HG03060 (cell line): Measurements from ENCODE around the gene PTBP1.

Experiments
- ATAC-seq: cut with Tn5 transposase; IDR thresholded peaks from one replicate; pipeline ENCODE4 v1.9.1; 2021; ENCODE audit warnings: low read depth, moderate number of reproducible peaks; ENCODE audit not compliant: unreplicated experiment

The PTBP1 gene

GRCh38 chr19:795691-796581 is 1.3 kb upstream of the PTBP1 start:
- ATAC-seq, result no peak

DNA sequence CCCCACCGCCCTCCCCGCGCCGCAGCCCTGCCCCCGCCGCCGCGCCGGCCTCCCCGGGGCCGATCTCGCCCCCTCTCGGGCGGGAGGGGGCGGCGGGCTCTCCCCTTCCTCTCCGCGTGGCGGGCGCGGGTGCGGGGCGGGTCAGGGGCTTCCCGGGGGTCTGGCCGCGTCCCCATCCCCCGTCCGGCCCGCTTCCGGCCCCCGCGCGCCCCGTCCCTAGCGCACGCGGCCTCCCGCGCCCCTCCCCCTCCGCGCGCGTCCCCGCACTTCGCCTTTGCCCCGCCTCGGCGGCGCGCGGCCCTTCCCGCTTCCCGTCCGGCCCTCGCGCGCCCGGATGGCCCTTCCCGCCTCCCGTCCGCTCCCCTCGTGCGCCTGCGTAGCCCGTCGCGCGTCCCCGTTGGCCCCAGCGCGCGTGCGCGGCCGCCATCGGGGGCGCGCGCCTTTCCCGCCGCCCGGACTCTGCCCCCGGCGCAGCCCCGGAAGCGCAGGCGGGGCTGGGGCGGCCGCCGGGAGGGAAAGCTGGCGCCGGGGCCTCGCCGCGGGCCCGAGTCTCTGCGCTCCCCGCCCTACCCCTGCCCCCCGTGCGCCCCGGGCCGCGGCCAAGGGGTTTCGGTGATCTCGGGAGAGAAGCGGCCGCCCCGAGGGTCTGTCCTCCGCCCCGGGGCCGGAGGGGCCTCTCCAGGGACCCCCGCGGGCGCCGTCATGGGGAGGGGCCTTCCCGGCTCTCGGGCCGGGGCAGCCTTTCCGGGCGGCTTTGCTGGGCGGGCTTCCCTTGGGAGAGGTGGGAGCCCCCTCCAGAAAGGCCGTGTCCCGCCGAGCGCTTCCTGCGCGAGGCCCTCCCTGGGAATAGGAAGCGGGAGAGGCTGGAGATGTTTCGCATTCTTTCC is 519 bp downstream of the PTBP1 start:
- no peak for ATAC-seq

GRCh38 chr19:798415-799075 is 1.3 kb downstream of the PTBP1 start:
- no peak for ATAC-seq

- no peak for ATAC-seq
These were observed 2.0 kb downstream of the PTBP1 start for GRCh38 chr19:799076-799881.

DNA sequence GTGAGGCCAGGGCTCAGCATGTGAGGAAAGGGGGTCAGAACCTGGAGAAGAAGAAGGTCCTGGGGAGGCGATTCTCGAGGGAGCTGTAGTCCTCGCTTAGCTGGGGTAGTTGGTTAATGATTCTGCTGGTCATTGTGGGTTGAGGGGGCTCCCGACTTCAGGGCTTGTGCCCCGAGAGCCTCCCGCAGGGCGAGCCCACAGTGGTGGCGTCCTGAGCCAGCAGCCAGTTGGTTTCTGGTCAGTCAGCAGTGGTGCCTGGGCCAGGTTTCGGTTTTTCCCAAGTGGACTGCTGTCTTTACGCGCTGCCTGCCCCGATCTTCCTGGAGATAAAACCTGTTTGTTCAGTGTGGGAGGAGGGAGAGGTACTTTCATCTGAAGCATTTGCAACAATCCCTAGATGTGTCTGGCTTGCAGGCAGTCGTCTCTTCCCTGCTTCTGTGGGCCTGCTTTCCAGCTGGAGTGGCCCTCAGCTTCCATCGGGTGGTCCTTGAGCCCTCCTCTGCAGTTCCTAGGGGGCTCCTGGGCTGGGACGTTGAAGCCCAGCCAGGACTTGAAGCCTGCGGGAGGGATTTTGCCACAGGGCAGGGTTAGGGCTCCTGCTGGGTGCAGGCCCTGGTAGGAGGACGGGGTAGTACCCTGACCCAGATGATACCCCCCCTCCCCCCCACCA is 3.2 kb downstream of the PTBP1 start:
- ATAC-seq, result no peak

DNA sequence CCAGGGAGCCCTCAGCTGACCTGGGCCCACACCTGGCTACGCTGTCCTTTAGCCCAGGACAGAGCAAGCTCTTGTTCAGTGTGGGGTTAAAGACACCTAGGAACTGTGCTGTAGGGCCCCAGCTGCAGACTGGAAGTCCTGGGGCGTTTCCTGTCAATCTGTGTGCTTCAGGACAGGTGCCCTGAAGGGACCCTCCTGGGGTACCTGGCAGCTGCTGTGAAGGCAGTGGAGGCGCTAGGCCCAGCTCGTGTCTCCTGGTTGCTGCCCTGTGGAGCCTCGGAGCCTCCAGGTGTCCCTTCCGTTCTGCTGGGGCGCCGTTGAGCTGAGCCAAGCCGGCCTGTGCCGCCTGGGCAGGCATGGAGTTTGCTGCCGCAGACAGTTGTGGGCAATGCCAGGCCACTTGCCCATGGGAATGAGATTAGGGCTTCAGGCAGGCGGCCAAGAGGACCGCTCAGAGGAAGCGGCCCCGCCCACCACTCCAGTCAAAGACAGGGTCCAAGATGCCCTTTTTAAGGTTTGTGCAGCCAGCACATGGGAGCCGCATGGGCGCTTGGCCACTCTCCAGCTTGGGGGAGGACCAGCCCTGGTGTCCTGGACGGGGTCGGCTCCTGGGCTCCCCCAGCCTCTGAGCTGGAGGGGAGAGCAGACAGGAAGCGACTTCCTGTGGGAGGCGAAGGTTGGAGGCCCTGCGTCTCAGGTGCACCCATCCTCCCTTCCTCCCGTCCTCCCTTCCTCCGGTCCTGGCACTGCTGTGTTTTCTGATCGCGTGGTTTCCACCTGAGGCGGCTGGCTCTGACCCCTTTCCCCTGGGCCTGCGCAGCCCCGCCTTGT is 4.0 kb downstream of the PTBP1 start:
- ATAC-seq, result no peak

GRCh38 chr19:801861-802497 is 4.7 kb downstream of the PTBP1 start:
- ATAC-seq, result no peak

DNA sequence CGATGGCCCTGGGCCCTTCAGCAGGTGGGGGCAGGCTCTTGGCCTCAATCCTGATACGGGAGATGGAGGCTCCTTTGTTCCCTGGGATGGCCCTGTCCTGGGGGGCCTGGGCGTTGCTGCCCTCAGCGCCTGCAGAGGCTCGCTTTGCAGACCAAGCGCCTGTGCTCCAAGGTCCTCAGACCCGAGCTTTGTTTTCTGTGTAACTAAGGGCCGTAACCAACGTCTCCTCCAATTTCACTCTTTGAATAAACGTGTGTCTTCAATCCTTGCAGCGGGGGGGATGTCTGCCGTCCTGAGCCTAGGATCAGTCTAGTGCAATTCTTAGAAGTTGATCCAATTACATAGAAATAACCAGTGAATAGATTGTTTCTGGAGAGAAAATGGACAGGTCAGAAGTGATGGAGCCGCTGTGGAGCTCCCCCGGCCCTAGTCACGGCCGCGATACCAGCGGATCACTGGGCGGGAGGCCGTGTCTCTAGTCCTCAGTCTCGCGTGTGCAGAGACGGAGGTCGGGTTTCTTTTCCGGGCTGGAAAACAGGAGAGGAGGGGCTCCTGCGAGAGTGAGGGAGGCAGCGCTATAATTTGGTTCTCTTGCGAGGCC is 5.3 kb downstream of the PTBP1 start:
- no peak for ATAC-seq

DNA sequence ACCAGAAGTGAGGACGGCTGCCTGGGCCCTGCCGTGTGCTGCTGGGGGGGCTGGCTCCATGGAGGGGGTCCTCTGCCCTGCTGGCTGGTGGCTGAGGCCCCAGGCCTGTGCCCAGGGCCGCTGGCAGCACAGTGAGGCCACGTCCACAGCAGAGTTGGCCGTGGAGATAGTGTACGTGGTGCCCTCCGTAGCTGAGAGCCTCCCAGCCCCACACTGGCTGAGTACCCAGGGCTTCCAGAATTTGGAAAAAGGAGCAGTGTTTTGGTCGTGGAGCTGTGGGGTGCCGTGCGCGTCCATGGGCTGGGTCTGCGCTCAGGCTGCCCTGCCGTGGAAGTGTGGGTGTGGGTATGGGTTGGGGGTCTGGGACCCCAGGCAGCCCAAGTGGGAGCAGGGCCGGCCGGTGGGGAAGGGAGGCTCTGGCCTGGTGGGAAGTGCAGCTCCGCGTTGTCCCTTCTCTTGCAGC is 5.9 kb downstream of the PTBP1 start:
- no peak for ATAC-seq

- no peak for ATAC-seq
These were observed 6.6 kb downstream of the PTBP1 start for GRCh38 chr19:803686-804418.

DNA sequence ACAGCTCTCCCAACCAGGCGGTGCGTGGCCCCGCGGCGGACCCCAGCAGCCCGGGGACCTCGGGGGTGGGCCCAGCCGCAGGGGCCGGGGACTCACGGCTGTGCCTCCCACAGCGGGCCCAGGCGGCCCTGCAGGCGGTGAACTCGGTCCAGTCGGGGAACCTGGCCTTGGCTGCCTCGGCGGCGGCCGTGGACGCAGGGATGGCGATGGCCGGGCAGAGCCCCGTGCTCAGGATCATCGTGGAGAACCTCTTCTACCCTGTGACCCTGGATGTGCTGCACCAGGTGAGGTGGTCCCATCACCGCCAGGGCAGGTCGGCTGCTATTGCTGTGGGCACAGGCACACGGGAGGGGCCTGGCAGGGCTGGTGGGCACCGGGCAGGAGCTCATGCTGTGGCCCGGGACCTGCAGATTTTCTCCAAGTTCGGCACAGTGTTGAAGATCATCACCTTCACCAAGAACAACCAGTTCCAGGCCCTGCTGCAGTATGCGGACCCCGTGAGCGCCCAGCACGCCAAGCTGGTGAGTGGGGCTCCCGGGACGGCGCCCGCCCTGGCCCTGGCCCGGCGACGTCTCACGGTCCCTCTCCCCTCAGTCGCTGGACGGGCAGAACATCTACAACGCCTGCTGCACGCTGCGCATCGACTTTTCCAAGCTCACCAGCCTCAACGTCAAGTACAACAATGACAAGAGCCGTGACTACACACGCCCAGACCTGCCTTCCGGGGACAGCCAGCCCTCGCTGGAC is 7.3 kb downstream of the PTBP1 start:
- no peak for ATAC-seq

- no peak for ATAC-seq
These were observed 7.9 kb downstream of the PTBP1 start for GRCh38 chr19:805166-805551.

- no peak for ATAC-seq
These were observed 8.6 kb downstream of the PTBP1 start for GRCh38 chr19:805600-806550.

DNA sequence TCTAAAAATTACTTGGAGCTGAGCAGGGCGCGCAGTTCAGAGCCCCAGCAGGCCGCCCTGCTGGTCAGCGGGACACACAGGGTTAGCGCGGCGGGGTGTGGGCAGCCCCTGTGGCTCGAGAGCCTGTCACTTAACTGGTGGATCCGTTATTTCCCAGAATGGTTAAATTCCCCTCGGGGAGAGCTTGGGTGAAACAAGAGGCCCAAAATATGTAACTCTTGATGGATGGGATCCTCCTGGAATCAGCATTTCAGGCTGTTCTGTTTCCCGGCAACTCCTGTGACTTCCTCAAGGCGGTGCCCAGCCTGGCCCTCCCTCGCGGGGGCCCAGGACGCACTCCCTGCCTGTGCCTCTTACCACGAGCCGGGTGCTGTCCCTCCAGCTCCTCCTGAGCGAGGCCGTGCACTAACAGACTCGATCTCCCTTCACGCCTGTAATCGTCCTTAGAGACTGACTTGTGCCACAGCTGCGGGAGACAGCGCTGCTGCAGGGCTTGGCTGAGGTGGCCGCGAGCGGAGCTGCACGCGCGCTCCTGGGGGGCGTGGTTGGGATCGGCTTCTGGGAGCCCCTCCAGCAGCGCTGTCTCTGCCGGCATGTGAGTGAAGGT is 9.7 kb downstream of the PTBP1 start:
- no peak for ATAC-seq
